Upper lobe of left lung (tissue), 4 donors: ENCODE measurements around the gene CACNA1H.

Experiments
- CTCF ChIP-seq, 6 experiments: fragments of 450-650 bp in 4 of 6; fragments of 200-600 bp in 2 of 6; sonication (generic) in 2 of 6; IDR thresholded peaks; one replicate each; pipeline ENCODE4 v1.5.1; 2016 to 2019; ENCODE audit warnings: antibody characterized with exemption in 6 of 6
- EP300 ChIP-seq, 4 donors: sonication (generic); formaldehyde crosslinking; IDR thresholded peaks; one replicate each; pipeline ENCODE4 v1.5.1; 2017; ENCODE audit warnings: antibody characterized with exemption in 4 of 4, control low read depth in 2 of 4
- POLR2A ChIP-seq, 4 donors: fragments of 450-650 bp; IDR thresholded peaks; one replicate each; pipeline ENCODE4 v1.5.1; 2016 to 2017; ENCODE audit warnings: antibody characterized with exemption in 4 of 4, mild to moderate bottlenecking in 2 of 4
- POLR2AphosphoS5 ChIP-seq, 2 donors: sonication (generic); formaldehyde crosslinking; IDR thresholded peaks; one replicate each; pipeline ENCODE4 v1.5.1; 2017; ENCODE audit warnings: antibody characterized with exemption in 2 of 2

DNA sequence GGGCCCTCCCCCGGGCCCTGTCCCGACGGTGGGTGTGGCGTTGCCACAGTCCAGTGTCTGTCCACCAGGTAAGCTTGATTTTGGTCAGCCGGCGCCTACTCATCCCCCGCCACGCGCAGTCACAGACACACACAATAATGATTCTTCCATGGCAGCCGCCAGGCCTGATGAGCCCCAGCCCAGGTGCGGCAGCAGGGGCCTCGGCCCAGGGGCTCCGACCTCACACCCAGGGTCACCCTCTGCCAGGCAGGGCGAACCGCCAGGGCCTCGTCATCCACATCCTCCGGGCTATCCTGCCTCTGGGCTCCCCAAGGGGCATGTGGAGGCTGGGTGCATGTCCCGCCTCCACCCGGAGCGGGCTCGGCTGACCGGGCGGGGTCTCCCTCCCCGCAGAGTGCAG lies 64.6 kb downstream of the CACNA1H start:
- TF ChIP-seq CTCF (IDR thresholded peaks at IDR 0.05) (no peak), EP300 (IDR thresholded peaks at IDR 0.05) (no peak), POLR2A (IDR thresholded peaks at IDR 0.05) (no peak), POLR2AphosphoS5 (IDR thresholded peaks at IDR 0.05) (no peak)
